Ishikawa (cell line): ENCODE data around the gene FAU.

Experiments used
- EP300 ChIP-seq: IDR thresholded peaks from 2 replicates; pipeline ENCODE4 v1.6.1; 2012; ENCODE audit warnings: borderline replicate concordance
- TF ChIP-seq, protein P1 (sequence below): IDR thresholded peaks from 2 replicates; pipeline ENCODE4 v1.6.1; 2012; ENCODE audit warnings: low read depth, mild to moderate bottlenecking

DNA sequence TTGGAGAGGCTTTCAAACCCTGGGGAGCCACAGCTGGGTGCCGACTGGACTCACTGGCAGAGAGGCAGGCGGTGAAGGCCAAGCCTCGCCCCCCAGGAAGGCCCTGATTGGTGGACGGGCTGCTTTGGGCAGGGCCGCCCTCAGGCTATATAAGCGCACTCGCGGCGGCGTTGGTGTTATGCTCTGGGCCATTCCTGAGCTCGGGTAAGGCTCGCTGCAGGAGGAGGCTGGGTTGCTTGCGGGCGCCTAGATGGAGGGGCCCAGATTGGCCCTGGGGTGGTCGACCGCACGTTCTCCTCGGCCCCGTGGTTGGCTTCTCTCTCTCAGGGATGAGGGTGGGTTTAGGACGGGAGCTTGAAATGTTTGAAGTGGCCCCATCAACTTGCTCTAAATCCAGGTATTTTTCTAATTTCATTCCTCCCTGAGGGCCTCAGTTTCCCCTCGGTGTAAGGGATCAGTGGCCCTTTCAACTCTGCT lies 48.2 kb upstream of the FAU start, which contains the start of gene SPDYC:
- TF ChIP-seq, protein P1, sequence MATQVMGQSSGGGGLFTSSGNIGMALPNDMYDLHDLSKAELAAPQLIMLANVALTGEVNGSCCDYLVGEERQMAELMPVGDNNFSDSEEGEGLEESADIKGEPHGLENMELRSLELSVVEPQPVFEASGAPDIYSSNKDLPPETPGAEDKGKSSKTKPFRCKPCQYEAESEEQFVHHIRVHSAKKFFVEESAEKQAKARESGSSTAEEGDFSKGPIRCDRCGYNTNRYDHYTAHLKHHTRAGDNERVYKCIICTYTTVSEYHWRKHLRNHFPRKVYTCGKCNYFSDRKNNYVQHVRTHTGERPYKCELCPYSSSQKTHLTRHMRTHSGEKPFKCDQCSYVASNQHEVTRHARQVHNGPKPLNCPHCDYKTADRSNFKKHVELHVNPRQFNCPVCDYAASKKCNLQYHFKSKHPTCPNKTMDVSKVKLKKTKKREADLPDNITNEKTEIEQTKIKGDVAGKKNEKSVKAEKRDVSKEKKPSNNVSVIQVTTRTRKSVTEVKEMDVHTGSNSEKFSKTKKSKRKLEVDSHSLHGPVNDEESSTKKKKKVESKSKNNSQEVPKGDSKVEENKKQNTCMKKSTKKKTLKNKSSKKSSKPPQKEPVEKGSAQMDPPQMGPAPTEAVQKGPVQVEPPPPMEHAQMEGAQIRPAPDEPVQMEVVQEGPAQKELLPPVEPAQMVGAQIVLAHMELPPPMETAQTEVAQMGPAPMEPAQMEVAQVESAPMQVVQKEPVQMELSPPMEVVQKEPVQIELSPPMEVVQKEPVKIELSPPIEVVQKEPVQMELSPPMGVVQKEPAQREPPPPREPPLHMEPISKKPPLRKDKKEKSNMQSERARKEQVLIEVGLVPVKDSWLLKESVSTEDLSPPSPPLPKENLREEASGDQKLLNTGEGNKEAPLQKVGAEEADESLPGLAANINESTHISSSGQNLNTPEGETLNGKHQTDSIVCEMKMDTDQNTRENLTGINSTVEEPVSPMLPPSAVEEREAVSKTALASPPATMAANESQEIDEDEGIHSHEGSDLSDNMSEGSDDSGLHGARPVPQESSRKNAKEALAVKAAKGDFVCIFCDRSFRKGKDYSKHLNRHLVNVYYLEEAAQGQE, result no peak
- TF ChIP-seq EP300, result no peak
